Measurements from ENCODE around the gene RALGAPA1.
A peak's percentile ranks its signal among the peaks of the same experiment; 100 is the strongest.
"Not testable (repeated sequence)": the region's sequence is repeated elsewhere in the genome, so short reads cannot be mapped to it uniquely, and the experiment has no call there.

Gene RALGAPA1

DNA sequence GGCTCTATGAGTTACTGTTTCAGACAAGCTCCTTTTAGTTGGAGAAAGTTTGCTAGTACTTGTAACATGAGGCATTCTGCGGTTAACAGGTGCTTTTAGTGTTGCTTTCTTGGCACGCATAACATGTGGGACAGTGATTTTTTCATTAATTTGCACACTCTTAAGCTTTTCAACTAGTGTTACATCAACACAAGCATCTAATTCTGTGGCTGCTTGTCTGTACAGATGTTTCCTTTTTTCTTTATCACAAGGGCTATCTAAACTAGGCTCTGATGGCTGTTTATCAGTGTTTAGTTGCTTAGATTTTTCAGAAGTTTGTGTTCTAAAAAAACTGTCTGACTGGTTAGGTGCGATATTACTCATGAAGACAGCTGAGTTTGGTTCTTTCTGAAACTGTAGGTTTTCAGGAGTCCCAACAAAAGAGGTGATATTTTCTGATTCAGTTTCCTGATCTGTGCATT, 120.1 kb downstream of the RALGAPA1 start:
- TF ChIP-seq, protein P1, sequence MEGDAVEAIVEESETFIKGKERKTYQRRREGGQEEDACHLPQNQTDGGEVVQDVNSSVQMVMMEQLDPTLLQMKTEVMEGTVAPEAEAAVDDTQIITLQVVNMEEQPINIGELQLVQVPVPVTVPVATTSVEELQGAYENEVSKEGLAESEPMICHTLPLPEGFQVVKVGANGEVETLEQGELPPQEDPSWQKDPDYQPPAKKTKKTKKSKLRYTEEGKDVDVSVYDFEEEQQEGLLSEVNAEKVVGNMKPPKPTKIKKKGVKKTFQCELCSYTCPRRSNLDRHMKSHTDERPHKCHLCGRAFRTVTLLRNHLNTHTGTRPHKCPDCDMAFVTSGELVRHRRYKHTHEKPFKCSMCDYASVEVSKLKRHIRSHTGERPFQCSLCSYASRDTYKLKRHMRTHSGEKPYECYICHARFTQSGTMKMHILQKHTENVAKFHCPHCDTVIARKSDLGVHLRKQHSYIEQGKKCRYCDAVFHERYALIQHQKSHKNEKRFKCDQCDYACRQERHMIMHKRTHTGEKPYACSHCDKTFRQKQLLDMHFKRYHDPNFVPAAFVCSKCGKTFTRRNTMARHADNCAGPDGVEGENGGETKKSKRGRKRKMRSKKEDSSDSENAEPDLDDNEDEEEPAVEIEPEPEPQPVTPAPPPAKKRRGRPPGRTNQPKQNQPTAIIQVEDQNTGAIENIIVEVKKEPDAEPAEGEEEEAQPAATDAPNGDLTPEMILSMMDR (IDR thresholded peaks at IDR 0.05; ENCODE audit: low read depth, low read length) = no peak
- no peak for DNase-seq (ENCODE audit: extremely low read depth, low read depth)

DNA sequence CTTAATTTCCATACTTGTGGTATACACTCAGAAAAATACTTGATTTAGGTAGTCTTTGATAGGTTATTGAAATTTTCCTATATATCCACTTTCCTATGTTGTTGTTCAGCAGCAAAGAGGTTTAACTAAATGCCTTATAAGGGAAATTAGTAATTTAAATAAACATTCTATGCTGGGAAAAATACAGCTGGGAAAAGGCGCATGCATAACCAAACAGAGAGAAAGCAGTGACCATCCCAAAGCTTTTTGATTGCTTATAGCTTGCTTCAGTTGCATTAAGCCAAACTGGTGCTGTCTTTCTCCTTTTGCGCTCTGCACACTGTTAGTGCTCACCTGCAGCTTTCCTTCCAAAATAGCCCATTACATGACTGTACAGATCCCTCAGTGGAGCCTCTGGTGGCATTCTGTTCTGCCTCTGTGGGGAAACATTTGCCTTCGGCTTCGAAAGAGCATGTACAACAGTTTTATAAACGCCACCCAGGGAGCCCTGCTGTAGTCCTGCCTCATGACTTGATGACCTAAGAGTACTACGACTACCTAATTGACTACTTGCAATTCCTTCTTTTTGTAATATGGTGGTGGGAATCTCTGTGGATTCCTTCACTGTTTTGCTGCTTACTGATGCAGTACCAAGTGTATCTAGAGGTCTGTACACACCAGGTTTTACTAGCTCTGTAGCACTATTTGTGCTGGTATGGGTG, 120.8 kb downstream of the RALGAPA1 start:
- TF ChIP-seq, protein P1 (IDR thresholded peaks at IDR 0.05; ENCODE audit: low read depth, low read length) = no peak
- DNase-seq (ENCODE audit: extremely low read depth, low read depth) = no peak

DNA sequence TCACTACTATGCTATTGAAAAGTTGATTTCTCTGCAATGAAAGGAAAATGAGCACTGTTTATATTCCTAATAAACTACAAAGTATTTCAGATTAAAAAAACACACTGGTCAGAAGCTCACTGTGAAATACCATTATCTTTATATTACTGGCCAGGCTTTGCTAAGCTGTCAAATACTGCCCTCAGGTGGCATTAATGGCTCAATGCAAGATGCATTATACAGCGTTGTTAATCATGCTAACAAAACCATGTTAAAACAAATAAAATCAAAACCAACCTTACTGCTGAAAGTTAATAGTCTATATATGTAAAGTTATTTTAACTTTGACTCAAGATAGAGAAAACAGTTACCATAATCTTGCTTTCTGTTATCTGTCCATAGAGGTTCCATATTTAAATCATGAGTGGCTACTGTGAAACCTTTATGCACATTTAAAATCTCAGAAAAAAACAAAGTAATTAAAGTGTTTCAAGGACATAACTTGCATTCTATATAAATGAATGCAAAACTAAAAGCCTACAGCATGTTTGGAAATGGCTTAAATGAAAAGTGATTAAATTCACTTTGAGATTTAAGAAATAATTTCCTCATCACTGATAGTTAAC, 121.7 kb downstream of the RALGAPA1 start:
- TF ChIP-seq, protein P1 (IDR thresholded peaks at IDR 0.05; ENCODE audit: low read depth, low read length) = peak; percentile 78
- DNase-seq (ENCODE audit: extremely low read depth, low read depth) = peak; percentile 8

DNA sequence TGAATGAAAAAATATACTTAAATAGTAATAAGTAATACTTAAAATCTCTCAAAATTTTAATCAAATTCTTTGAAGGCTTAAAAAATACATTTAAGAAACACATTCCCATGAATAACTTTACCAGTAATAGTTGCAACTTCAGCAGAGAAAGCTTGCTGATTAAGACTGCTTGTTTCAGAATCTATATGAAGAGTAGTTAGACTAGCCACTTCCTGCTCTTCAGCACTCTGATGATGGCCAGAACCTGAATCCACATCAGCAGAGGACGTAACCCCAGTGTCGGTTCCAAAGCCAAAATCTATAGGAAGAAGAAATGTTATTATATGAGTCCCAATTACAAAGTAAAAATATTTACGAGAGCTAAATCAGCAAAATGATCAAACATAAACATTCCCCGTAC, 125.4 kb downstream of the RALGAPA1 start:
- not testable (repeated sequence) for DNase-seq (ENCODE audit: extremely low read depth, low read depth)

DNA sequence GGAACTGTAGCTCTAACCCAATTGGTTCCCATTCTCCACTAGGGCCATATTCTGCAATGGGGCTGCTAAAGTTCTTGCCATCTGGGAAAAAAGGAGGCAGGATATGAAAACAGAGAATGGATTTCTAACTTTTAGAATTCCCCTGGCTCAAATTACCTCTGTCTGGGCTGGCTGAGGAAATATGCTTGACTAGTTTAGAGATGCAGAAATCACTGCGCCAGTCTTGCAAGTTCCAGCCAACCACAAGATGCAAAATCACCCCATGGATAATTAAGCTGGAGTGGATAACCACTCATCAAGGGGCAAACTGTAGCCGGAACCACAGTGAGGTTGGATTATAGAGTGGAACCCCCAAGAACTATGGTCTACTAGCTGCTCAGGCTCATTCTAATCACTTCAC, 126.3 kb downstream of the RALGAPA1 start:
- TF ChIP-seq, protein P1 (IDR thresholded peaks at IDR 0.05; ENCODE audit: low read depth, low read length) = no peak
- DNase-seq (ENCODE audit: extremely low read depth, low read depth) = no peak

DNA sequence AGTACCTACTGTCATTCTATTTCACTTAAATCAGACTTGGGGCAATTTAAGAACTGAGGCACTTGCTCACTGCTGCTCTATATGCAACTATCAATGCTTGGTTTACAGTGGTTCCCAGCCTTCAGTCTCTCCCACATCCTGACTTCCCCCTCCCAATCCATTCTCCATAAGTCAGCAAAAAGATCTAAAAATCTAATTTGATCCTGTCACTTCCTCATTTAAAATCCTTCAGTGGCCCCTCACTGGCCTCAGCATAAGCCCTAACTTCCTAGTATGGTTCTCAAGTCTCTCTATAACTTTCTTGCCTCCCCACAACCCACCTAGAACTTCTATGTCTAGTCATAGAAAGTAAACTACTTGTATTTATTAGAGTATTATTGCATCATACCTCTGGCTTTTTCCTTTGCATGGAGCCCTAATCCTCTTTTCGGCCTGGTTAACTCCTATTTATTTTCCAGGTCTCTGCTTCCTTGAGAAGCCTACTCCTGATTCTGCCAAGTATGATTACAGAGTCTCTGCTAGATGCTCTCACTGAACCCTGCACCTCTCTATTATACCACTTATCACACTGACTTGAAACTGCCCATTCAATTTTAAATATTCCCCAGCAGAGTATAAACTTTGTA, 130.6 kb downstream of the RALGAPA1 start:
- TF ChIP-seq, protein P1 (IDR thresholded peaks at IDR 0.05; ENCODE audit: low read depth, low read length) = no peak
- no peak for DNase-seq (ENCODE audit: extremely low read depth, low read depth)

DNA sequence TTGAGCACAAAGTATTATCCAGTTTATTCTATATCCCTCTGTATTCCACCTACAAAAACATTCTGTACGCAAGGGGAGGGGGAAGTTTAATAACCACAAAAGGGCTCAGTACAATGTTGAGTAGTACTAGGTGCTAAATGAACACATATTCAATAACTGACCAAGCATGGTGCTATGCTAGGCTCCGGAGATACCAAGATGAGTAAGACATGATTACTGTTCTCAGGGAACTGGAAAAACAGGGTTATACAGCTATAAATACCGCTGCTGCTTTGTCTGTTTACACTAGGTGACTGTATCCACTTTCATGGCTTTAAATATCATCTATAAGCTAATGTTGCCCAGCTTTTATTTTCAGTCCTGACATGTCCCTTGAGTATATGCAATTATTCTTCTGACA, 139.3 kb downstream of the RALGAPA1 start:
- TF ChIP-seq, protein P1 (IDR thresholded peaks at IDR 0.05; ENCODE audit: low read depth, low read length) = no peak
- DNase-seq (ENCODE audit: extremely low read depth, low read depth) = no peak
